NOMO-1 treated with dmso at 0.1 percent for 144 hours (cell line): ENCODE results near the gene MGME1.

ENCODE experiments used
- DNase-seq: peaks from one replicate; lab custom pipeline; 2025; ENCODE audit not compliant: unreplicated experiment; lab: John Stamatoyannopoulos, UW

Gene MGME1

GRCh38 chr20:17968366-17969277 lies at the start of gene MGME1, which contains the start of gene SNX5:
Gene MGME1 (plus strand): TSS chr20:17969018. CDS start chr20:17969860, 842 bp downstream.
Gene SNX5 (minus strand): TSS chr20:17968794. CDS start chr20:17968425, 369 bp downstream.
- peak; percentile 98 for DNase-seq

- DNase-seq = no peak
Measured at GRCh38 chr20:17919149-17919548, 49.7 kb upstream of the MGME1 start.

- no peak for DNase-seq
Measured at GRCh38 chr20:17921774-17922173, 47.0 kb upstream of the MGME1 start.

DNA sequence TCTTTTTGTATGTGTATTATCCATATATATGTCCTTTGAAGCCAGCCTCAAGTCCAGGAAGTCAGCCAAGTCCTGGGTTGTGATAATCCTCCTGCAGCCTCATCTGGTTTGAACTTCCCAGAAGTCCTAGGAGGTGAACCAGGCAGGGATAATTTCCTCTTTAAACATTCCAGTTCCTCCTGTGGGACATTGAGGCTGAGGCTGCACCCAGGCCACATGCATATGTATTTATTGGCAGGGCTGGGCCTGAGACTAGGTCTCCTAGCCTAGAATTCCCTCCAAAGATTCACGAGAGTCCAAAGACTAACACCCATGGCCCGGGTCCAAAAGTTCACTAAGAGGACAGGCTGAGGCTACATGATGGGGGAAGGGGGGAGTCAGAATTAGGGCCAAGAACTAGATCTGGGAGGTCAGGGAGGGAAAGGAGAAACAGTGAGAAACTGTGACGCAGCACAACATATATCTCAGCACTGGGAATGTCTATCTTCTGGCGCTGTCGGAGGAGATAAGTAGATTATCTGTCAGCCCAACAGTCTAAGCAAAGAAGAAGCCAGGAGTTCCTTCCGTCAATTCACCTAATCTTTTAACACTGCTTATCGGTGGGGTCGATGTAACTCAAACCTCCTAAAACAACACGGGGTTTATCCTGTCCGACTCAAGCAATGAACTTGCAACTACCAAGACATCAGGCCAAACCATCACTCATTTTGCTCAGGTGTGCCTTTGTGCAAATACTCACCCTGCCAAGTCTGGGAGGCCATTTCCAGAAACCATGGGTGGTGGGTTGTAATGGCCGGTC lies 43.5 kb upstream of the MGME1 start:
- no peak for DNase-seq

GRCh38 chr20:17925940-17926300 lies 42.9 kb upstream of the MGME1 start:
- DNase-seq = no peak

DNA sequence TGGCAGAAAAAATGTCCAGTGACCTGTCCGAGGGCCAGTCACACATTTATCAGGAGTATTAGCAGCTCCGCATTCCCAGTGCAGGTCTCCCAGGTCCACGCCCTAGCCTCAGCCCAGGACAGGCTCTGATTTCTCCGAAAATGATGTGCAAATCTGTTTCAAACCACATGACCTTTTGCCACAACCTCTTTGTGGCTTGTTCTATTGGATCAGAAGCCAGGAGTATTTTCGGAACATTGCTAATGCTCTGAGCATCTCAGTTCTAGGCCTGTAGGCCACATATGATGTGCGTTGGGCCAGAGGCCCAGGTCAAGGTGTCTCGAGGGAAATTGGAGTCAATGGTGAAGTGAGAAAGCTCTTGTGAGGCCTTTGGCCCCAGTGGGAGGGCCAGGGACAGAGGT lies 40.6 kb upstream of the MGME1 start:
- DNase-seq = no peak

DNA sequence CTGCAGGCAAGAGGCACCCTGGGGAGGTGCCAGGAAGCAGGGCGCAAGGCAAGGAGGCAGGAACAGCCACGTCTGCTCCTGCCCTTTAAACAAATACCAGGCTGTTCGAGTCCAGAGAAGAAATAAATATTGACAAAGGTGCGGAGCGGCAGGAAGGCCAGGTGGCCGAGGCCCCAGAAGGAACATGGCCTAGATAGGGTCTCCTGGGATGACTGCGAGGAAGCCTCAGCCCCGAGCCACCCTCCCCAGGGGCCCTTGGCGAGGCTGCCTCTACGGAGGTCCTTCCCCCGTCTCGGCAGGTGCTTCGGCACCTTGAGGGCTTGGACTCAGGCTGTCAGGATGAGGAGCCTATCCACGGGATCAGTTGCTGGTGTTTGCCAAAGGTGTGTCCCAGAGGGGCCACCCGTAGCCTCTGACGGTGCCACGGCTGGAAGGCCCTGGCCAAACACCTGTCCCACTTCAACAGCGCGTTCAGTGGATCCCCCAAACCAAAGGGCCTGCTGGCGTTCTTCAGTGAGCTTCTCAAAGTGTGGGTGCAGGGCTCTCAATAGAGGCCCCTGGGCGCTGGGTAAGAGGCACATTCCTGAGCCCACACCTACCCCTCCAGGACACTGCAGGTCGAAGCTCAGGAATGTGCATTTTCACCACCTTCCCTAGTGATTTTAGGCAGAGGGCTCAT lies 40.0 kb upstream of the MGME1 start:
- no peak for DNase-seq

DNA sequence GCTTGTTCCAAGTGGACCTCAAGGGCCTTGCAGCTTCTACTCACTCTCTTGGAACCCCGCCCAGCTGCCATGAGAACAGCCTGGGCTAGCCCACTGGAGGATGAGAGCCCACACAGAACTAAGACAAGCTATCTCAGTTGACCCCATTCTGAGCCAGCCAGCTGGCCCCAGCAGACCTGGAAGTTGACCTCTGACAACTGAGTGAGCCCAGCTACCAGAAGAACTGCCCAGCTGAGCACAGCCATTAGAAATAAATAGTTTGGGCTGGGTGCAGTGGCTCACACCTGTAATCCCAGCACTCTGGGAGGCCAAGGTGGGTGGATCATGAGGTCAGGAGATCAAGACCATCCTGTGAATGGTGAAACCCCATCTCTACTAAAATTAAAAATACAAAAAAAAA lies 37.3 kb upstream of the MGME1 start:
- no peak for DNase-seq

DNA sequence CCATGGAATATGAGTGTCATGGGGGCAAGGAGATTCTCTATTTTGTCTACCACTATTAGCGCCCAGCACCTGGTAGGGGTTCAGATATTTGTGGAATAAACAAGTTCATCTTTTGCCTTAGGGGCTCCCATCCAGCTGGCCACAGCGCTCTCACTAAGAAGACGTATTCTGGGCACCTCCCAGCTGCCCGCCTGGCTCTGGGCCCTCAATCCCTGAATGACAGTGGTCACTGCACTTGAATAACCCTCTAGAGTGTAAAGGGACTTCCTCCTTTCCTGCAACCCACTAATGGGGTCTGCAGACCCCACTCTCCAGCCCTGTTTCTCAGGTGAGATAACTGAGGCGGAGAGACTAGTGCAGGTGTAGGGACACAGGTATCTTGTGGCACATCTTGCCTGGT lies 36.4 kb upstream of the MGME1 start:
- DNase-seq = no peak

DNA sequence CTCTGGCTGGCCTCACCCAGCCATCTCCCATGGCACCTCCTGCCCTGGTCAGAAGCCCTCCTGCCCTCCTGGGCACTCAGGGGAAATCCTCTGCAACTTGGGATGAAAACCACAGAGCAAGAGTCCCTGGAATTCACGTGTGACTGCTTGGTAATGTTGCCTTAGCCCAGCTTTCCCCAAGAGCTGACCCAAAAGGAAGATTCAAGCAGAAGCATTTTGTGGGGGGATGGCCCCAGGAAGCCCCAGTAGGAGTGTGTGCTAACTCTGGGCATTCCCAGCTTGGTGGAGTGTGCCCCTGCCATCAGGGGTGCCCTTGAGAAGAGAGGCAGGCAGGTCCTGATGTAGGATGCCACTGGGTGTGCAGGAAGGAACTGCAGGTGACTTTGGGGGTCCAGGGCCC lies 35.7 kb upstream of the MGME1 start:
- no peak for DNase-seq

DNA sequence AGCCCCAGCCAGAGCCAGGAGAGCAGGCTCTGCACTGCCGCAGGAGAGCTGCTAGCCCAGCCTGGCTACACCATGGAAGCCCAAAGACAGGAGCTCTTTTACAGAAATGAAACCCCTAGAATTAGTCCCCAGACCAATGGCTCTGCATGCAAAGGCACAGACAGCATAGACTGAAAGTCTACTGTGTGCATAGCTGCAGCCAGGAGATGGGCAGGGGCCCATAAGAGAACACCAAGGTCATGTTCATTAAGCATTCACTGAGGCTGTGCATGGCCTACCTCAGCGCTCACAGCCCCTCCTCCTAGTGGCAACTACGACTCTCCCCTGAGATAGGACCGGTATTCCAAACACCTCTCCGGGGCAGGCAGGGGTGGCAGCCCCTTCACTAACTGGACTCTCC lies 35.1 kb upstream of the MGME1 start:
- no peak for DNase-seq

GRCh38 chr20:17934141-17934862 lies 34.5 kb upstream of the MGME1 start:
- no peak for DNase-seq

DNA sequence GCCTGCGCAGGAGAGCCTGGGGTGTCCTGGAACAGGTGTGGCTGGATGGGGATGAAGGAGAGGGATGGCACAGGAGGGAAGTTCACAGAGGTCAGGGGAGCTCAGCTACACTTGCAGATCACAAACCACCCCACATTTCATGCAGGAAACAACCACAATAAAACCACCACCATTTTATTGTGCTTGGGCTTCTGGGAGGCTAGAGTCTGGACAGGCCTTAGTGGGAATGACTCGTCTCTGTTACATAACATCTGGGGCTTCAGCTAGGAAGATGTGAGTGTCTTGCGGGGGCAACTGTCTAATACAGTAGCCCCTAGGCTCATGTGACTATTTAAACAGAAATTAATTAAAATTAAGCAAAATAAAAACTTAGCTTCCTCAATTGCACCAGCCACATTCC lies 33.6 kb upstream of the MGME1 start:
- no peak for DNase-seq

- DNase-seq = no peak
Measured at GRCh38 chr20:17935761-17936160, 33.1 kb upstream of the MGME1 start.

DNA sequence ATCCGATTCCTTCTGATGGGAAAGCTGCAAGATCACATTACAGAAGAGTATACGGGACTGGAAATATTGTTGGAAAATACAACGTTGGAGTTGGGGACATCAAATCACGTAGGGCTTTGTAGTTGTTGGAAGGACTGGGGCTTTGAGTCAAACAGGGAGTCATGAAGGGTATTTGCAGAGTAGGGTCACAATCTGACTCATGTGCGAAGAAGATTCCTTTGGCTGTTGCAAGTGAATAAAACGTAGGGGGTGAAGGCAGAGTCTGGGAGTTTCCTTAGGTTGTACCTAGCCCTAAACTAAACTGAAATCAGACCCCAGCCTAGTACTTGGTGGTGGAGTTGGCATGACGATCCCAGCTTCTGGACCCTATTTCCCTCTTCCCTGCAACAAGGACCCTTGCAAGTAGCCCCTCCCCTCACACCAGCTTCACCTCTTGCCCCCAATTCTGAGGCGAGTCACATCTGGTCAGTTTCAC lies 32.5 kb upstream of the MGME1 start:
- DNase-seq = no peak

DNA sequence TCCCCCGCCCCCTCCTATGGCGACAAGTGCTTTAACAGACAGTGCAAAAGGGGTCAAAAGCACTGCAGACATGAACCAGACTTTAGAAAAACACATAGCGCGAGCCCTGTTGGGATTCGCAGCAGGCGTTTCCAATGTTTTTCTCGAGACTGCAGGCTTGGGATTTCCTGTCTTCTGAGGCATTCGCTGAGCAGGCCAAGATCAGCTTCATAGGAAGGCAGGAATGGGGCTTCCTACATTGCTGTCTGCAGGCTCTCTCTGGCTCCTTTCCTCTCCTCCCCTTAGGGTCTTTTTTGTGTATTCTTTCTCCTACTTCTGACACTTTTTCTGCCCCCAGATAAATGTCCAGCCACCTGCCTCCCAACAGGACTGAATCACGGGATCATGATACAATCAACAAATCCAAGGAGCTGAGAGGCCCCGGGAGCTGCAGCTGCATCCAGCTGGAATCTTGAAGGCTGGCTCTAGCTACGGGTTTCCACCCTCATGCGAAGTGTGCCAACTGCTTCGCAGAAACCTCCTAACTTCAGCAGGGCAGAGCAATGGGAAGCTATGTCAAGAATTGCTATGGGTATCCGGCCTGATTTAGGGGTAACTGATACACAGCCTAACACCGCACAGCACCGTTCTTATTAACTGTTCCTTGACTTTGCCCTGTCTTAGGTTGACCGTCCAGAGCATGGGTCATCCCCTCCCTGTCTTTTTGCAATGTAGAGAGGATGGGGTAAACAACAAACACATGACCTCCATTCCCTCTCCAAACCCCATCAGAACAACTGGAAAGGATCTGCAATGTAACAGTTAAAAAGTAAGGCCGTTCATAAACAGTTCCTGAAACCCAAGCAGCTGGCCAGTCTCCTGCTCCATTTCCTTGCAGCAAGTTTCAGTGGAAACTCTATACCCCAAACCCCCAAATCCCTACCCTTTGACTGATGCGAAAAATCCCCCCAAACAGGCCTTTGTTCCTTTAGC lies 31.8 kb upstream of the MGME1 start:
- no peak for DNase-seq

GRCh38 chr20:17938871-17939619 lies 29.8 kb upstream of the MGME1 start:
- DNase-seq = peak; percentile 16

- DNase-seq = no peak
Measured at GRCh38 chr20:17939622-17940223, 29.1 kb upstream of the MGME1 start.
